HepG2 (cell line): ENCODE data around the gene SOCS7. TPM values are rescaled to one million over a fixed set of nuclear protein-coding genes. Genes with fewer than 3 reads are reported as not detected.

Experiments used
- ADNP ChIP-seq: sonication (generic); formaldehyde crosslinking; IDR thresholded peaks from 2 replicates; pipeline ENCODE4 v1.4.0; 2020; ENCODE audit warnings: missing genetic modification reagents
- CHCHD3 ChIP-seq: sonication (generic); formaldehyde crosslinking; IDR thresholded peaks from 2 replicates; pipeline ENCODE4 v1.8.0; 2022; ENCODE audit warnings: mild to moderate bottlenecking, missing genetic modification reagents, moderate library complexity
- GZF1 ChIP-seq: sonication (generic); formaldehyde crosslinking; IDR thresholded peaks from 2 replicates; pipeline ENCODE4 v1.5.1; 2020; ENCODE audit warnings: mild to moderate bottlenecking, missing genetic modification reagents
- HNRNPK ChIP-seq: fragments of 200-400 bp; formaldehyde crosslinking; IDR thresholded peaks from 2 replicates; pipeline ENCODE4 v1.6.1; 2018; ENCODE audit warnings: low read length, low read depth, moderate library complexity, mild to moderate bottlenecking; ENCODE audit not compliant: poor library complexity, severe bottlenecking
- IKZF1 ChIP-seq: fragments of 450-650 bp; IDR thresholded peaks from 2 replicates; pipeline ENCODE4 v1.7.1; 2016
- ISL2 ChIP-seq: sonication (generic); formaldehyde crosslinking; IDR thresholded peaks from 2 replicates; pipeline ENCODE4 v1.5.0; 2020; ENCODE audit warnings: missing genetic modification reagents
- RFXANK ChIP-seq: IDR thresholded peaks from 2 replicates; pipeline ENCODE4 v1.6.1; 2016
- SNRNP70 ChIP-seq: fragments of 200-400 bp; formaldehyde crosslinking; IDR thresholded peaks from 2 replicates; pipeline ENCODE4 v1.6.1; 2017; ENCODE audit warnings: mild to moderate bottlenecking, low read depth, low read length, moderate library complexity
- SP2 ChIP-seq: sonication (generic); formaldehyde crosslinking; IDR thresholded peaks from 2 replicates; pipeline ENCODE4 v1.5.1; 2020; ENCODE audit warnings: mild to moderate bottlenecking, missing genetic modification reagents
- SRSF1 ChIP-seq: fragments of 200-400 bp; formaldehyde crosslinking; optimal IDR thresholded peaks from 2 replicates; pipeline ENCODE3; 2017; ENCODE audit warnings: mild to moderate bottlenecking, low read depth, low read length, moderate library complexity
- TEAD3 ChIP-seq: optimal IDR thresholded peaks from 2 replicates; pipeline ENCODE3; 2016; ENCODE audit warnings: borderline replicate concordance
- YEATS4 ChIP-seq: sonication (generic); formaldehyde crosslinking; IDR thresholded peaks from 2 replicates; pipeline ENCODE4 v1.4.0; 2020; ENCODE audit warnings: missing genetic modification reagents, borderline replicate concordance
- YY1 ChIP-seq: IDR thresholded peaks from 2 replicates; pipeline ENCODE4 v1.6.1; 2011; ENCODE audit warnings: low read length, low read depth, moderate library complexity, mild to moderate bottlenecking; ENCODE audit not compliant: insufficient read depth, insufficient replicate concordance
- ZNF331 ChIP-seq: sonication (generic); formaldehyde crosslinking; IDR thresholded peaks from 2 replicates; pipeline ENCODE4 v1.4.0; 2020; ENCODE audit warnings: missing genetic modification reagents
- ZNF737 ChIP-seq: sonication (generic); formaldehyde crosslinking; IDR thresholded peaks from 2 replicates; pipeline ENCODE4 v1.5.0; 2020; ENCODE audit warnings: missing genetic modification reagents, mild to moderate bottlenecking, borderline replicate concordance
- polyA plus RNA-seq, 8 experiments: library from polyadenylated mRNA; depleted of rRNA in 3 of 8; stranded (reverse) in 7 of 8; unstranded in 1 of 8; fragments of >200 nt; fragmentation: Illumina TruSeq in 4 of 8; extraction: Trizol in 4 of 8; gene quantifications; 2 replicates each; pipeline versions ENCODE4 v1.2.1 to v1.2.3, GENCODE V29; 2011 to 2016; ENCODE audit warnings: low read depth in 4 of 8, missing spikeins in 1 of 8, mixed read lengths in 1 of 8; ENCODE audit not compliant: insufficient read depth in 1 of 8
- total RNA-seq, 5 experiments: library from RNA; depleted of rRNA; stranded (reverse); fragments of >200 nt; fragmentation: Illumina TruSeq; extraction: Trizol; gene quantifications; 2 replicates each; pipeline ENCODE4 v1.2.3, GENCODE V29; 2016; ENCODE audit warnings: low read depth in 1 of 5
- TF ChIP-seq, protein P1 (sequence below): sonication (generic); formaldehyde crosslinking; conservative IDR thresholded peaks from 2 replicates; pipeline ENCODE4 v1.4.0; 2020; ENCODE audit warnings: missing genetic modification reagents
- TF ChIP-seq, protein P2 (sequence below): sonication (generic); formaldehyde crosslinking; IDR thresholded peaks from 2 replicates; pipeline ENCODE4 v1.9.0; 2021; ENCODE audit warnings: missing genetic modification reagents, borderline replicate concordance
- TF ChIP-seq, protein P3 (sequence below): IDR thresholded peaks from 2 replicates; pipeline ENCODE4 v1.6.1; 2016; ENCODE audit warnings: mild to moderate bottlenecking, missing biosample characterization, missing genetic modification reagents
- TF ChIP-seq, protein P4 (sequence below), 2 experiments: sonication (generic) in 1 of 2; formaldehyde crosslinking in 1 of 2; IDR thresholded peaks; 2 replicates each; pipeline versions ENCODE4 v1.4.0 to v1.6.1; 2016 to 2020; ENCODE audit warnings: borderline replicate concordance in 1 of 2, low read depth in 1 of 2, mild to moderate bottlenecking in 1 of 2, missing genetic modification reagents in 1 of 2
- TF ChIP-seq, protein P5 (sequence below): sonication (generic); formaldehyde crosslinking; IDR thresholded peaks from 2 replicates; pipeline ENCODE4 v1.8.0; 2022; ENCODE audit warnings: mild to moderate bottlenecking, missing genetic modification reagents, moderate library complexity

The SOCS7 gene
- total and polyA plus RNA-seq, 2 of the 13 experiments (the other 11 are each of a cell fraction or from before 2014, with no cell fraction given), result 19.2 to 24.2 TPM

DNA sequence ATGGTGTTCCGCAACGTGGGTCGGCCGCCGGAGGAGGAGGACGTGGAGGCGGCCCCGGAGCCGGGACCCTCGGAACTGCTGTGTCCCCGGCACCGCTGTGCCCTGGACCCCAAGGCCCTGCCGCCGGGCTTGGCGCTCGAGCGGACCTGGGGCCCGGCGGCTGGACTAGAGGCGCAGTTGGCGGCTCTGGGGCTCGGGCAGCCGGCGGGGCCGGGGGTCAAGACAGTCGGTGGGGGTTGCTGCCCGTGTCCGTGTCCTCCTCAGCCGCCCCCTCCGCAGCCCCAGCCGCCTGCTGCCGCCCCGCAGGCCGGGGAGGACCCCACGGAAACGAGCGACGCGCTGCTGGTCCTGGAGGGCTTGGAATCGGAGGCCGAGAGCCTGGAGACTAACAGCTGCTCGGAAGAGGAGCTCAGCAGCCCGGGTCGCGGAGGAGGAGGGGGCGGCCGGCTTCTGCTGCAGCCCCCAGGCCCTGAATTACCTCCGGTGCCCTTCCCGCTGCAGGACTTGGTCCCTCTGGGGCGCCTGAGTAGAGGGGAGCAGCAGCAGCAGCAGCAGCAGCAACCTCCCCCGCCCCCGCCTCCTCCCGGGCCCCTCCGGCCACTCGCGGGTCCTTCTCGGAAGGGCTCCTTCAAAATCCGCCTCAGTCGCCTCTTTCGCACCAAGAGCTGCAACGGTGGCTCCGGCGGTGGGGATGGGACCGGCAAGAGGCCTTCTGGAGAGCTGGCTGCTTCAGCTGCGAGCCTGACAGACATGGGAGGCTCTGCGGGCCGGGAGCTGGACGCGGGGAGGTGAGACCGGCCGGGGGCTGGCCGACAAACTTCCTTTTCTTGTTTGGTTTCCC lies 821 bp downstream of the SOCS7 start (continued):
- TF ChIP-seq, protein P1, sequence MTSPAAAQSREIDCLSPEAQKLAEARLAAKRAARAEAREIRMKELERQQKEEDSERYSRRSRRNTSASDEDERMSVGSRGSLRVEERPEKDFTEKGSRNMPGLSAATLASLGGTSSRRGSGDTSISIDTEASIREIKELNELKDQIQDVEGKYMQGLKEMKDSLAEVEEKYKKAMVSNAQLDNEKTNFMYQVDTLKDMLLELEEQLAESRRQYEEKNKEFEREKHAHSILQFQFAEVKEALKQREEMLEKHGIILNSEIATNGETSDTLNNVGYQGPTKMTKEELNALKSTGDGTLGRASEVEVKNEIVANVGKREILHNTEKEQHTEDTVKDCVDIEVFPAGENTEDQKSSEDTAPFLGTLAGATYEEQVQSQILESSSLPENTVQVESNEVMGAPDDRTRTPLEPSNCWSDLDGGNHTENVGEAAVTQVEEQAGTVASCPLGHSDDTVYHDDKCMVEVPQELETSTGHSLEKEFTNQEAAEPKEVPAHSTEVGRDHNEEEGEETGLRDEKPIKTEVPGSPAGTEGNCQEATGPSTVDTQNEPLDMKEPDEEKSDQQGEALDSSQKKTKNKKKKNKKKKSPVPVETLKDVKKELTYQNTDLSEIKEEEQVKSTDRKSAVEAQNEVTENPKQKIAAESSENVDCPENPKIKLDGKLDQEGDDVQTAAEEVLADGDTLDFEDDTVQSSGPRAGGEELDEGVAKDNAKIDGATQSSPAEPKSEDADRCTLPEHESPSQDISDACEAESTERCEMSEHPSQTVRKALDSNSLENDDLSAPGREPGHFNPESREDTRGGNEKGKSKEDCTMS (CRISPR knock-in tag), result no peak
- TF ChIP-seq ZNF331 (CRISPR knock-in tag) (no peak), SP2 (CRISPR knock-in tag) (no peak), YY1 (no peak), IKZF1 (no peak), SNRNP70 (no peak), ZNF737 (CRISPR knock-in tag) (no peak), YEATS4 (no peak; the same call in 1 of the 2 replicates), ISL2 (CRISPR knock-in tag) (no peak), ADNP (CRISPR knock-in tag) (no peak), TEAD3 (CRISPR knock-in tag) (no peak), CHCHD3 (CRISPR knock-in tag) (no peak), SRSF1 (no peak), GZF1 (CRISPR knock-in tag) (no peak), RFXANK (CRISPR knock-in tag) (no peak), HNRNPK (no peak)
- TF ChIP-seq, protein P2, sequence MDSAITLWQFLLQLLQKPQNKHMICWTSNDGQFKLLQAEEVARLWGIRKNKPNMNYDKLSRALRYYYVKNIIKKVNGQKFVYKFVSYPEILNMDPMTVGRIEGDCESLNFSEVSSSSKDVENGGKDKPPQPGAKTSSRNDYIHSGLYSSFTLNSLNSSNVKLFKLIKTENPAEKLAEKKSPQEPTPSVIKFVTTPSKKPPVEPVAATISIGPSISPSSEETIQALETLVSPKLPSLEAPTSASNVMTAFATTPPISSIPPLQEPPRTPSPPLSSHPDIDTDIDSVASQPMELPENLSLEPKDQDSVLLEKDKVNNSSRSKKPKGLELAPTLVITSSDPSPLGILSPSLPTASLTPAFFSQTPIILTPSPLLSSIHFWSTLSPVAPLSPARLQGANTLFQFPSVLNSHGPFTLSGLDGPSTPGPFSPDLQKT (CRISPR knock-in tag), result no peak
- TF ChIP-seq, protein P3, sequence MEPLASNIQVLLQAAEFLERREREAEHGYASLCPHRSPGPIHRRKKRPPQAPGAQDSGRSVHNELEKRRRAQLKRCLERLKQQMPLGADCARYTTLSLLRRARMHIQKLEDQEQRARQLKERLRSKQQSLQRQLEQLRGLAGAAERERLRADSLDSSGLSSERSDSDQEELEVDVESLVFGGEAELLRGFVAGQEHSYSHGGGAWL, result no peak; the same call in 1 of the 2 replicates
- TF ChIP-seq, protein P4, sequence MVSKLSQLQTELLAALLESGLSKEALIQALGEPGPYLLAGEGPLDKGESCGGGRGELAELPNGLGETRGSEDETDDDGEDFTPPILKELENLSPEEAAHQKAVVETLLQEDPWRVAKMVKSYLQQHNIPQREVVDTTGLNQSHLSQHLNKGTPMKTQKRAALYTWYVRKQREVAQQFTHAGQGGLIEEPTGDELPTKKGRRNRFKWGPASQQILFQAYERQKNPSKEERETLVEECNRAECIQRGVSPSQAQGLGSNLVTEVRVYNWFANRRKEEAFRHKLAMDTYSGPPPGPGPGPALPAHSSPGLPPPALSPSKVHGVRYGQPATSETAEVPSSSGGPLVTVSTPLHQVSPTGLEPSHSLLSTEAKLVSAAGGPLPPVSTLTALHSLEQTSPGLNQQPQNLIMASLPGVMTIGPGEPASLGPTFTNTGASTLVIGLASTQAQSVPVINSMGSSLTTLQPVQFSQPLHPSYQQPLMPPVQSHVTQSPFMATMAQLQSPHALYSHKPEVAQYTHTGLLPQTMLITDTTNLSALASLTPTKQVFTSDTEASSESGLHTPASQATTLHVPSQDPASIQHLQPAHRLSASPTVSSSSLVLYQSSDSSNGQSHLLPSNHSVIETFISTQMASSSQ (IDR thresholded peaks at IDR 0.05; ENCODE audit: low read depth), result no peak
- TF ChIP-seq, protein P4 (CRISPR knock-in tag; IDR thresholded peaks at IDR 0.05; ENCODE audit: borderline replicate concordance), result no peak
- TF ChIP-seq, protein P5, sequence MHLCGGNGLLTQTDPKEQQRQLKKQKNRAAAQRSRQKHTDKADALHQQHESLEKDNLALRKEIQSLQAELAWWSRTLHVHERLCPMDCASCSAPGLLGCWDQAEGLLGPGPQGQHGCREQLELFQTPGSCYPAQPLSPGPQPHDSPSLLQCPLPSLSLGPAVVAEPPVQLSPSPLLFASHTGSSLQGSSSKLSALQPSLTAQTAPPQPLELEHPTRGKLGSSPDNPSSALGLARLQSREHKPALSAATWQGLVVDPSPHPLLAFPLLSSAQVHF, result no peak
